H1 (cell line): ENCODE data around the gene YEATS4. TPM values are rescaled to one million over a fixed set of nuclear protein-coding genes. Genes with fewer than 3 reads are reported as not detected.

Source experiments
- ASH2L ChIP-seq: fragments of 200-600, 300-600 bp; sonication (generic); IDR thresholded peaks from one replicate; pipeline ENCODE4 v1.7.1; 2017; ENCODE audit warnings: low read length
- BRCA1 ChIP-seq: IDR thresholded peaks from 2 replicates; pipeline ENCODE4 v1.6.1; 2012; ENCODE audit warnings: low read depth, low read length, improper control_type of control experiment
- RFX5 ChIP-seq: IDR thresholded peaks from 2 replicates; pipeline ENCODE4 v1.6.1; 2011; ENCODE audit warnings: low read depth, low read length, improper control_type of control experiment, borderline replicate concordance
- SRF ChIP-seq: IDR thresholded peaks from 2 replicates; pipeline ENCODE4 v1.6.1; 2011; ENCODE audit warnings: mild to moderate bottlenecking, low read depth, low read length, moderate library complexity
- polyA plus RNA-seq, 7 experiments: library from polyadenylated mRNA; depleted of rRNA in 3 of 7; stranded (reverse) in 5 of 7; unstranded in 2 of 7; fragments of >200 nt in 5 of 7; fragments of 200-250 nt in 2 of 7; gene quantifications; 1 replicate in 5 of 7; 2 replicates in 1 of 7; 4 replicates in 1 of 7; pipeline versions ENCODE4 v1.2.1 to v1.2.3, GENCODE V29; 2011 to 2013; ENCODE audit warnings: missing spikeins in 2 of 7, mixed read lengths in 2 of 7
- total RNA-seq: library from RNA; stranded (reverse); fragmentation: NEBNext Ultra II Directional; extraction: Animal tissue kit (Norgen Biotek cat#: 25700); gene quantifications from 2 replicates; pipeline ENCODE4 v1.2.1, GENCODE V29; 2021

YEATS4 gene
- total and polyA plus RNA-seq, 2 of the 8 experiments (the other 6 are each of a cell fraction or from before 2014, with no cell fraction given): 25.7 to 32.5 TPM

- no peak for TF ChIP-seq BRCA1
- TF ChIP-seq RFX5: no peak
- no peak for TF ChIP-seq ASH2L
- no peak for TF ChIP-seq SRF
These were observed 7.9 kb upstream of the YEATS4 start (continued) for GRCh38 chr12:69351462-69352236.
